Tibial nerve (tissue), 4 donors: ENCODE data around the gene TKT.

ENCODE experiments used
- CTCF ChIP-seq, 5 experiments: fragments of 200-600 bp in 3 of 5; fragments of 450-650 bp in 2 of 5; sonication (generic) in 3 of 5; IDR thresholded peaks; one replicate each; pipeline ENCODE4 v1.5.1; 2016 to 2019; ENCODE audit warnings: antibody characterized with exemption in 5 of 5, mild to moderate bottlenecking in 3 of 5, moderate library complexity in 2 of 5
- EP300 ChIP-seq, 2 donors: sonication (generic); formaldehyde crosslinking; IDR thresholded peaks; one replicate each; pipeline ENCODE4 v1.6.1; 2017; ENCODE audit warnings: antibody characterized with exemption in 2 of 2, mild to moderate bottlenecking in 1 of 2
- POLR2A ChIP-seq, 2 donors: fragments of 450-650 bp; IDR thresholded peaks; one replicate each; pipeline ENCODE4 v1.6.1; 2017; ENCODE audit warnings: antibody characterized with exemption in 2 of 2, mild to moderate bottlenecking in 2 of 2, moderate library complexity in 2 of 2

GRCh38 chr3:53230789-53231188 lies 25.0 kb downstream of the TKT start:
- TF ChIP-seq CTCF (IDR thresholded peaks at IDR 0.05) (no peak), POLR2A (IDR thresholded peaks at IDR 0.05) (no peak), EP300 (IDR thresholded peaks at IDR 0.05) (no peak)
